ENCODE measurements around the gene IL17RC. TPM values are rescaled to one million over a fixed set of nuclear protein-coding genes. Genes with fewer than 3 reads are reported as not detected.
"Not testable (repeated sequence)": the region's sequence is repeated elsewhere in the genome, so short reads cannot be mapped to it uniquely, and the experiment has no call there.

Gene IL17RC
- polyA plus RNA-seq, 4 donors, result 33.2 to 43.9 (median 40.1) TPM

GRCh38 chr3:9914559-9915253, 2.2 kb upstream of the IL17RC start:
- DNase-seq (ENCODE audit: low read depth in 4 of 4, low spot score in 3 of 4), result no peak

- DNase-seq (ENCODE audit: low read depth in 4 of 4, low spot score in 3 of 4), result peak in 2 of 4 donors; percentile 47 to 55
These were observed 1.4 kb upstream of the IL17RC start for GRCh38 chr3:9915254-9916141.

GRCh38 chr3:9916346-9916733, 558 bp upstream of the IL17RC start:
- DNase-seq (ENCODE audit: low read depth in 4 of 4, low spot score in 3 of 4), result no peak

GRCh38 chr3:9917820-9918219, 922 bp downstream of the IL17RC start:
- no peak for DNase-seq (ENCODE audit: low read depth in 4 of 4, low spot score in 3 of 4)

- no peak for DNase-seq (ENCODE audit: low read depth in 4 of 4, low spot score in 3 of 4)
These were observed 1.6 kb downstream of the IL17RC start for GRCh38 chr3:9918261-9919038.

- DNase-seq (ENCODE audit: low read depth in 4 of 4, low spot score in 3 of 4), result no peak
These were observed 11.3 kb downstream of the IL17RC start for GRCh38 chr3:9928158-9928557.

- DNase-seq (ENCODE audit: low read depth in 4 of 4, low spot score in 3 of 4), result no peak
These were observed 14.0 kb downstream of the IL17RC start for GRCh38 chr3:9930804-9931418.

GRCh38 chr3:9932535-9932842, 15.6 kb downstream of the IL17RC start:
- DNase-seq (ENCODE audit: low read depth in 4 of 4, low spot score in 3 of 4), result no peak

- DNase-seq (ENCODE audit: low read depth in 4 of 4, low spot score in 3 of 4), result peak; percentile 58 to 67 (median 62)
These were observed 16.1 kb downstream of the IL17RC start for GRCh38 chr3:9932843-9933560.

GRCh38 chr3:9933561-9934234, 16.8 kb downstream of the IL17RC start, which contains the start of gene CRELD1:
Gene CRELD1 (plus strand): TSS chr3:9933834. CDS start chr3:9934439, 605 bp downstream.
- peak; percentile 87 to 92 (median 90) for DNase-seq (ENCODE audit: low read depth in 4 of 4, low spot score in 3 of 4)

GRCh38 chr3:9934235-9934621, 17.3 kb downstream of the IL17RC start:
- no peak for DNase-seq (ENCODE audit: low read depth in 4 of 4, low spot score in 3 of 4)

GRCh38 chr3:9934993-9935392, 18.1 kb downstream of the IL17RC start:
- no peak for DNase-seq (ENCODE audit: low read depth in 4 of 4, low spot score in 3 of 4)

GRCh38 chr3:9935966-9936510, 19.1 kb downstream of the IL17RC start:
- no peak for DNase-seq (ENCODE audit: low read depth in 4 of 4, low spot score in 3 of 4)

- DNase-seq (ENCODE audit: low read depth in 4 of 4, low spot score in 3 of 4), result no peak
These were observed 20.8 kb downstream of the IL17RC start for GRCh38 chr3:9937486-9938238.

- no peak for DNase-seq (ENCODE audit: low read depth in 4 of 4, low spot score in 3 of 4)
These were observed 22.1 kb downstream of the IL17RC start for GRCh38 chr3:9938966-9939365.

GRCh38 chr3:9939906-9940305, 23.0 kb downstream of the IL17RC start:
- DNase-seq (ENCODE audit: low read depth in 4 of 4, low spot score in 3 of 4), result not testable (repeated sequence)

- no peak for DNase-seq (ENCODE audit: low read depth in 4 of 4, low spot score in 3 of 4)
These were observed 23.8 kb downstream of the IL17RC start for GRCh38 chr3:9940746-9941145.

- DNase-seq (ENCODE audit: low read depth in 4 of 4, low spot score in 3 of 4), result no peak
These were observed 25.3 kb downstream of the IL17RC start for GRCh38 chr3:9942164-9942563.

Measured in right renal pelvis (tissue), 4 donors.